HG03045 (cell line): Measurements from ENCODE around the gene AFAP1L1.

Source experiments
- ATAC-seq: cut with Tn5 transposase; IDR thresholded peaks from one replicate; pipeline ENCODE4 v1.9.1; 2021; ENCODE audit warnings: mild to moderate bottlenecking, moderate library complexity; ENCODE audit not compliant: unreplicated experiment

The AFAP1L1 gene

DNA sequence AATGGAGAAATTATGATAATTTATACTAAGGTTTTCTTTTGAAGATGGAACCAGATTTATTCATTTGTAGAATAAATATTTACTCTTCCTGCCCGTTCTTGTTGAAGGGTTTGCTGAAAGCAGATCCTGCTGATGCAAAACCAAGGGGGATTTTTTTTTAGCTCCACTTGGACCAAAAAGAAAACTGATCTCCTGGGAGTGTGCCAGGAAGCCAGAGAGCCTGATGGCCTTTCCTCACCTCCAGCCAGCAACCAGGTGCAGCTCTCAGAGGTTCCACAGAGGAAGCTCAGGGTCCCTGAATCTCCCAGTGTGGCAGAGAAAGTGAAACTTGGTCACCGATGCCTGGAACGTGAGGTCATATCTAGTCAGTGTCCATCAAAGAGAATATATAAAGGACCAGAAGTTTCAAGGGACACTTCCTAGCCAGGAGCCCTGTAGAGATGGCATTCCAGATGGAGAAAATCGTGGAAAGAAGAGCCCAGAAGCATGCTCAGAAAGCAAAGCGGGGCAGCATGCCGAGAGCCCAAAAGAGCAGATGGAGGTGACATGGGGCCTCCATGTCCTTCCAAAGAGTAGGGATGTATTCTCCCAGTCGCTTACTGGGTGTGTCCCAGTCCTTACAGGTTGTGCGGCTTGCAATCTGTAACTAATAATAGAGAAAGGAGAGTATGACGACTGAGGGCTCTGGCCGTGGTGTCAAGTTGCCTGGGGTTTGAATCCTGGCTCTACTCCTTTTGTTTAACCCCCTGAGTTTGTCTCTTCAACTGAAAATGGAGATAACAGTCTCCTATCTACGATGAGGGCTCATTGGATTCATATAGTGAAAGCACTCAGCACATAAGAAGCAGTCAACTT, 12.2 kb downstream of the AFAP1L1 start:
- no peak for ATAC-seq

DNA sequence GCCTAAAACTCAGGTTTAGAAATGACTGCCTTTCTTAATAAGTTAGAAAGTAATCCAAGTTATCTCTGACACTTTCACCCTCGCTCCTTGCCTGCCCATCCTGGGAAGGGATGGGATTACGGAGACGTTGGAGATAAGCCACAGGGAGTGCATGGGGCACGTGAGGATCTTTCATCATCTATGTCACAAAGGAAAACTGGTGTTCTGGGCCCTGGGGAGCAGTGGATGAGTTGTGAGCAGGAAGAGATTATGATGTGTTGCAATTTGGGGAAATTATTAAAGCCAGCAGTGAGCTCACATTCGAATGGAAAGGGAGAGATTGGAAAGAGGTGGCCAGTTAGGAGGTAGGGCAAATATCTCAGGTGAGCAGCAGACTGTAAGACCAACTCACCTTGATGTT, 12.8 kb downstream of the AFAP1L1 start:
- no peak for ATAC-seq

- no peak for ATAC-seq
Observed at GRCh38 chr5:149285153-149285552, 13.5 kb downstream of the AFAP1L1 start.

DNA sequence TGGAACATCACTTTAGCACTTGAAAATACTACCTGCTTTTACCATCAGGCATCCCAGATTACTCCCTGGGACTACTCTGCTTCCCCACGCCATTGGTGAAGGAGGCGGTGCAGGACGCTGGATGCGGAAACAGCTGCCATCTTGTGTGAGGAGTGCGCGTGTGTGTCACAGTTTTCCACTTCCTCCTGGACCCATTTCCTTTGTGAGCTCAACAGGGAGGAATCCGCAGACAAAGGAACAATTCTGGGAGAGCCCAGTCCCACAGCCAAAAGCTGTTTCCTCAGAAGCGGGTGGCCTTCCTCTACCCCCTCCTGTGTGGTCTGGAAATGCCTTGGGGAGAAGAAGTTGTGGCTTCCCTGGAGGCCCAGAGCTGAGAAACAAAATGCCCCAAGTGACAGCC, 16.8 kb downstream of the AFAP1L1 start:
- ATAC-seq, result no peak

DNA sequence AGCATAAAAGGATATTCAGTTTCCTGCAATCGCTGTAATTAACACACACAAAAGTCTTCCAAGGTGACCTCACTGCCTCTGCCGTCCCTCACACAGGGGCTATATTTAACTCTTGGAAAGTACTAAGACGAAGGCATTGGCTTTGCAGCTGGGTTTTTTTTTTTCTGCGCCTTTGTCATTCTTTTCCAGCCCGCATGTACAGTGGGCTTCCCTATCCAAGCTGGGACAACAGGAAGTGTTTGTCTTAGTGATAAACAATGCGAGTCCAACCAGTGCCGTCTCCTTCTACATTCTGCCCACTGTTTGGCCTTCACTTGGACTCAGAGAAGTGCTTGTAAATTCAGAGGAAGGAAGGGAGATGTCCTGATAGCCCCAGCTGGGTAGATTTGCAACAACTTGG, 17.6 kb downstream of the AFAP1L1 start:
- ATAC-seq, result no peak

GRCh38 chr5:149294872-149295829, 23.5 kb downstream of the AFAP1L1 start:
- ATAC-seq, result no peak

- ATAC-seq, result no peak
Observed at GRCh38 chr5:149297340-149298025, 25.8 kb downstream of the AFAP1L1 start.

DNA sequence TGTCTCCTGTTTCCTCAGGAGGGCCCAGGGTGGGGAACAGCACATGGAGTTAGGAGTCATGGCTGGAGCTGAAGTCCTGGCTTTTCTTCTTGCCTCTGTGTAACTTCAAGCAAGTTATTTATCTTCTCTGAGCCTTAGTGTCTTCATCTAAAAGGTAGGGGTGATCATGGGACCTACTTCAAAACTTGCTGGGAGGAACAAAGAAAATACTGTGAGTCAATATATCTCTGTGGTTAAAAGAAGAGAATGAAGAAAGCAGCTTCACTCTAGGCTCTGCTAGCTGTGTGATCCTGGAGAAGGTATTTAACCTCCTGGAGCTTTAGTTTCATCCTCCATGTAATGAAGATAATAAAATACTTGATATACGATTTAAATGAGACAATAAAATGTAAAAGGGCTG, 26.5 kb downstream of the AFAP1L1 start:
- ATAC-seq, result no peak

GRCh38 chr5:149298842-149299404, 27.3 kb downstream of the AFAP1L1 start:
- ATAC-seq, result no peak

DNA sequence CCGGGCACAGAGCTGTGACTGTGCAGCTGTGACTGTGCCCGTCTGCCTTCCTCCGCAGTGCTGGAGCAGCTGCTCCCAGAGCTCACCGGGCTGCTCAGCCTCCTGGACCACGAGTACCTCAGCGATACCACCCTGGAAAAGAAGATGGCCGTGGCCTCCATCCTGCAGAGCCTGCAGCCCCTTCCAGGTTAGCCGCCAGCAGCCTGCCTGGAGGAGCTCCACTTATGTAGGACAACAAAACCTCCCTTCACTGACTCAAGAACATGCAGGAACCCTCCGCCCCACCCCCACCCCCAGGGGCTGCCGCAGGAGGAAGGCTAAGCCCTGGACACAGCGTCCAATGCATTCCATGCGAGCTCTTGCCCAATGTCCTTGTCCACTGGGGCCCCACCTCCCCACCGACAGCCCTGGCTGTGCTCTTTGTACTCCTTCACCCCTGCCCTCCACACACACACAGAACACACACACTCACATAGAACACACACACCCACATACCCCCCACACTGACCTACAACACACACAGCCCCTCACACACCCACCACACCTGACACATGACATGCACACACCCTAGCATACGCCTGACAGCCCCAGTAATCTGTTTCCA, 27.9 kb downstream of the AFAP1L1 start:
- no peak for ATAC-seq

DNA sequence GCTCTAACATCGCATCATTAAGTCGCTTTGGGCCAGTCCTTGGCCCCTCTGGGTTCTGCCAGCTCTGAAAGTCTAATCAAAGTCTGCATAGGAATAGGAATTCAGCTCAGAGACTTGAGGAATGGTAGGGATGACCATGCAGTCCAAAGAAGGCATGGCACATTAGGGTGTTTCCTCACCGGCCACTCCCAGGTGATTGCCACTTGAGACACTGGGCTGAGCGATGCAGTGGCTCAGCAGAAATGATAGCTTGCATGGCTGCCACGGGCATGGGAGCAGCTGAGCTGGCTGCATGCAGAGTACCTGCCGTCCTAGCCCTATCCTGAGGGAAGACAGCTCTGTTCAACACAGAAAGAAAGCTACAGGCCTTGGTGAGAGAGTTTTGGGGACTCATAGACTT, 28.8 kb downstream of the AFAP1L1 start:
- no peak for ATAC-seq

- no peak for ATAC-seq
Observed at GRCh38 chr5:149301049-149301743, 29.5 kb downstream of the AFAP1L1 start.

- no peak for ATAC-seq
Observed at GRCh38 chr5:149301744-149302380, 30.2 kb downstream of the AFAP1L1 start.

DNA sequence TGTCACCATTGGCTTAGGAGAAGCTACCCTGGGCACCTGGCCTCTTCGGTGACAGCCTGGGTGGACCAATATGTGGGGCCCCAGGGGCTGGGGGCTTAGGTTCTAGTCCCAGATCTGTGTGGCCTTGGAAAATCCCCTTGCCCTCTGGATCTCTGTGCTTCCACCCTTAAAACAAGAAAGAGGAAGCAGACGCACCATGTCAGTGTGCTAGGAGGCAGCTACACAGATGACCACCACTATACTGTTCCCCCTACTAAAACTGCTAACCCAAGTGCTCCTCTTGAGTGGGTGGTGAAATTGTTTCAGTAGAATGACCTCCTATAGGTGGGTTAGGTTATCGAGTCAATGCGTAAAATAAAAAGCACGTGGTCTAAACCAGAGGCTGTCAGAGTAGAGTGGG, 31.0 kb downstream of the AFAP1L1 start:
- ATAC-seq, result no peak

GRCh38 chr5:149303210-149303609, 31.6 kb downstream of the AFAP1L1 start:
- no peak for ATAC-seq

DNA sequence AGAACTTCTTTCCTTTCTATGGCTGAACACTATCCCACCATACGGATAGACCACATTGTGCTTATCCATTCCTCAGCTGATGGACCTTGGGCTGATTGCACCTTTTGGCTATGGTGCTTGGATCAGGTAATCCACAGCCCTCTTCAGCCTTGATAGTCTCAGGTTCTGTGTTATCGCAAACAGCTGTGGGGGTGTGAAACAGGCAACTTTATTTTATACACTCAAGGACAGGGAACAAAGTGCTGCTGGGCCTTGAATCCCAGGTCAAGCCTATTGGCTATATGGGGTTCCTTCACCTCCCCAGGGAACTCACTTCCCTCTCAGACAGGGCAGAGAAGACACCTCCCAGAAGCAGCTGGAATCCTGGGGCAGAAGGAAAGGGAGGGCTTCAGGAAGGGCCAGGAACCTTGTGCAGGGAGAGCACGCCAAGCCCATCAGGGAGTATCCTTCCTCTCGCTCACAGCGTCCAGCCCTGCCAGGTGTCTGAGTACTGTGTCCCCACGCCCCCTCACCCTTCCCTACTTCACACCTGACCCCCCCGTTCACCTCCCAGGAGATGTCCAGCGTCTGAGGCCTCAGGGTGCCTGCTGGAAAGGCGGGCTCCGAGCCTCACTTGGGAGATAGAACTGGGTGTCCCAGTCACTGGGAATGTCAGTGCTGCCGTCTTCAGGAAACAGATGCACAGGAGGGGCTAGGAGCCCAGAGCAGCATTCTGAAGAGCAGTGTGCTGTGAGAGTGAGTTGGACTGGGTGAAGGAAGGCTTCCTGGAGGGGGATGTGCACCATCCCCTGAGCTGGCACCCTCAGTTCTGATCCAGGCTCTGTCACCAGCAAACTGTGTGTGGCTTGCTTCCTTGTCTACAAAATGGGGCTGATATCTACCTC, 32.8 kb downstream of the AFAP1L1 start:
- ATAC-seq, result no peak

DNA sequence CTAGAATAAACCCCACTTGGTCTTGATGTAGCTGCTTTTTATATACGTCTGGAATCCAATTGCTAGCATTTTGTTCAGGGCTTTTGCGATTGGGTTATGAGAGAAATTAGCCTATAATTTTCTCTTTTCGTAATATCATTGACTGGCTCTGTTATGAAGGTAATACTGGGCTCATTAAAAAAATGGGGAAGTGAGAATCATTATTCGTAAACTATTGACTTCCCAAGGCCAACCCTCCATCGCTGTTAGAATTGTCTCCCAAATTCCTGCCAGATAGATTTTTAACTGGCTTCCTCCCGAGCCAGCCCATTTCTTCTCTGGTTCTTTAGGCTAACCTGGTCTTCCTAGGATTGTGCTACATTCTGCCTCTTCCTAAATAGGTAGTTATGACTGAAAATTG, 37.7 kb downstream of the AFAP1L1 start:
- no peak for ATAC-seq

DNA sequence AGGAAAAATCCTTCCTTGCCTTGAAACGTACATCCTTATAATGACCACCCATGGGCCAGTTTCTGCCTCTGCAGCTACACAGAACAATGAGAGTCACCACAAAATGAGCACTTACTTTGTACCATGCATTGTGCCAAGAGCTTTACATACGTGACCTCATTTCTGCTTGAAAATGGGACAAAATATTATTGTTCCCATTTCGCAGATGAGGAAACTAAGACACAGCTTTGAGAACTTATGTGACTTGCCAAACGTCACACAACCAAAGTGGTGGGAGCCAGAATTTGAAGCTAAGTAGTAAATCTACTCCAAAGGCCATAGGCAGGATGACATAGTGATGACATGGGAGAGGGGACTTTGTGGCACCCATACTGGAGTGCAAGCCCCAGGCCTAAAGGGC, 38.8 kb downstream of the AFAP1L1 start:
- no peak for ATAC-seq
